Measurements from ENCODE around the gene CCT5. TPM values are rescaled to one million over a fixed set of nuclear protein-coding genes. Genes with fewer than 3 reads are reported as not detected.

Gene CCT5
- total RNA-seq (ENCODE audit: low replicate concordance), result 168 and 359 TPM in 2 replicates

GRCh38 chr5:10249948-10250805 is at the start of gene CCT5:
Gene CCT5 (plus strand): TSS chr5:10250280. CDS start chr5:10250341, 61 bp downstream.
- DNase-seq (ENCODE audit: low read depth), result peak; percentile 99
- no peak for TF ChIP-seq CTCF (IDR thresholded peaks at IDR 0.05; ENCODE audit: insufficient read depth, low read length)
- H3K4me3 ChIP-seq (ENCODE audit: low read depth, low read length), result peak within 1 kb of the TSS; percentile 79

DNA sequence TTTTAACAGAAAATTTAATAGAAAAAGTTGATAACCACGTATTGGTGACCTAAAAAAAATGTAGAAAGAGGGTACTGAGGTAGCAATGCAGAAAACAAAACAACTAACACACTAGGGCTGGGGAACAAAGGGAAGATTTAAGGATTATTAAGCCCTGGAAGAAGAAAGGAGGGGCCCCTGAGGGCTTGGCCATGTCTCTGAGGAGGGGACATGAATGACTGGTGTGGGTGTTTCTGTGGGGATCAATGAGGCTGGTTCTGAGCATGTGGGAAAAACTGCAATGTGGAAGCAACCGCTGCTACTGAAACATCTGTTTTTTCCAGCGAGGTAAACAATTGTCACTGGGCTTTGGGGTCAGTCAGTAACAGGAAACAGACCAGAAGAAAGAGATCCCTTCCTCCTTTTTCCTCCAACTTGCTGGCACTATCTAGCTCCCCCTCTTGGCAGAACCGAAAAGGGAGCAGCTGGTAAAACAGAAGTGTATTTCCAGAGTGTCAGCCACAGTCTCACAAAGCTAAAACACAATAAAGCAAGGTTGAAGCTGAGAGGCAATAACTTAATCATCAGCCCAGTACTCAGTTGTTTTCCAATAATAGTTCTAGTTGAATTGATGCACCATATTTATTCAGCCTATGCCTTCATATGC is 48.7 kb upstream of the CCT5 start:
- DNase-seq (ENCODE audit: low read depth), result no peak
- TF ChIP-seq CTCF (IDR thresholded peaks at IDR 0.05; ENCODE audit: insufficient read depth, low read length), result peak; percentile 15
- no peak overlapping the region for H3K4me3 ChIP-seq (ENCODE audit: low read depth, low read length)

GRCh38 chr5:10202089-10202910 is 47.8 kb upstream of the CCT5 start:
- no peak for TF ChIP-seq CTCF (IDR thresholded peaks at IDR 0.05; ENCODE audit: insufficient read depth, low read length)
- H3K4me3 ChIP-seq (ENCODE audit: low read depth, low read length), result no peak overlapping the region
- no peak for DNase-seq (ENCODE audit: low read depth)

DNA sequence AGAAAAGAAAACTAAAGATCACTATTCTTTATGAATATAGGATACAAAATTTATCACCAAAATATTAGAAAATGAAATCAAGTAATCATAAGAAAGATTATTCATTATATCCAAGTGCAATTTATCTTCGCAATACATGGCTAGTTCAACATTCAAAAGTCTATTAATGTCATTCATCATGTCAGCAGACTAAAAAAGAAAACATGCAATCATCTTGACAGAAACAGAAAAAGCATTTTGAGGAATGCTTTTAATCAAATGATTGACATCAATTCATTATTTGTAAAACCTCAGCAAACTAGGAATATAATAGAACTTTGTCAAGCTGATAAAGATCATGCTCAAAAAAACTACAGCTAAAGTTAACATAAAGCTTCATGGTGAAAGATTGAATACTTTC is 41.1 kb upstream of the CCT5 start:
- DNase-seq (ENCODE audit: low read depth), result no peak
- no peak overlapping the region for H3K4me3 ChIP-seq (ENCODE audit: low read depth, low read length)
- no peak for TF ChIP-seq CTCF (IDR thresholded peaks at IDR 0.05; ENCODE audit: insufficient read depth, low read length)

- no peak for DNase-seq (ENCODE audit: low read depth)
- TF ChIP-seq CTCF (IDR thresholded peaks at IDR 0.05; ENCODE audit: insufficient read depth, low read length), result no peak
- no peak overlapping the region for H3K4me3 ChIP-seq (ENCODE audit: low read depth, low read length)
Observed at GRCh38 chr5:10213316-10213715, 36.8 kb upstream of the CCT5 start.

DNA sequence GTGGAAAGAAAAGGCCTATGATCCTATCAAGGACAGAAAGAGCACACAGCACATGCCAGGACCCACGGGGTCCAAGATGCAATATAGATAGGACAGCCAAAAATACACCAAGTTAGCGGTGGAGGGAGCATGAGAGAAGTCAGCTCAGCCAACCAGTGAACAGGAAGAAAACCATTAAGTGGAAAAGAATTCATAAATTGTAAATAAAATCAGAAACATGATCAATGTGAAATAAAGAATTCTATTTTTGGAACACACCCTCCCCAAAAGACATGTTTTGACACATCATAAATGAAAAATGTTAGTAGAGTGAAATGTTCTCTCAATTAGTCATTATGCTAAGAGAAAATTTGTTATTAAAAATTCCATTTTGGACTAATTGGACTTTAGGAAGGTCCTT is 36.0 kb upstream of the CCT5 start:
- no peak overlapping the region for H3K4me3 ChIP-seq (ENCODE audit: low read depth, low read length)
- TF ChIP-seq CTCF (IDR thresholded peaks at IDR 0.05; ENCODE audit: insufficient read depth, low read length), result no peak
- DNase-seq (ENCODE audit: low read depth), result no peak
